Sigmoid colon (tissue), 4 donors: Measurements from ENCODE around the gene CPEB3.

ENCODE experiments used
- POLR2A ChIP-seq, 2 donors: fragments of 450-650 bp; IDR thresholded peaks; one replicate each; pipeline ENCODE4 v1.6.1; 2016; ENCODE audit warnings: antibody characterized with exemption in 2 of 2, mild to moderate bottlenecking in 2 of 2, moderate library complexity in 2 of 2
- POLR2AphosphoS5 ChIP-seq, 4 donors: sonication (generic); formaldehyde crosslinking; IDR thresholded peaks; one replicate each; pipeline ENCODE4 v1.6.1; 2017; ENCODE audit warnings: antibody characterized with exemption in 4 of 4
- TF ChIP-seq, protein P1 (sequence below), 4 experiments: fragments of 450-650 bp in 3 of 4; fragments of 200-600 bp in 1 of 4; IDR thresholded peaks; one replicate each; pipeline ENCODE4 v1.5.1; 2016 to 2019; ENCODE audit warnings: antibody characterized with exemption in 4 of 4, mild to moderate bottlenecking in 3 of 4, moderate library complexity in 2 of 4

DNA sequence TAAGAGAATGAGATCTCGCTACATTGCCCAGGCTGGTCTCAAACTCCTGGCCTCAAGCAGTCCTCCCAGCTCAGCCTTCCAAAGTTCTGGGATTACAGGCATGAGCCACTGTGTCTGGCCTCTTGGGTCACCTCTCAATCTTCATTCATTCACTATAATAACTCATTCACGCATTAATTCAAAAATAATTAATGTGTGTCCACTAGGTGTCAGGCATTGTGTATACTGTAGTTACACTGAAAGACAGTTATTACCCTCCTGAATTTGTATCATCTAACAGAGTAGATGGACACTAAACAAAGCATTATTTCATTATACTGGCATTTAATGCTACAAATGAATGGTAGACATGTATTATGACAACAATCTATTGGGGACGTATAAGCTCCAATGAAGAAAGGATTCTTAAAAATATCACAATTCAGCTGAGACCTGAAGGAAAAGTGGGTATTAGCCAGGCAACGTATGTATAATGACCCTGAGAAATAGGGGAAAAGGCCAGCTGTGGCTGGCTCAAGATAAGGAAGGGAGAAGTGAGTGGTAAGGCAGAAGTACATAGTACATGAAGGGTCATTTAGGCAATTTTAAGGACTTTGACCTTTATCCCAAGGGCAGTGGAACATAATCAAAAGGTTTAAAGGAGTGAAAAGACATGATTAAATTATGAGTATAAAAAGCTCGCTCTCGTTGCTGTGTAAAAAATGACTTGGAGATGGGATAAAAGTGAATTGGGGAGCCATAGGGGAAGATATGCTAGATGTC is 216.6 kb downstream of the CPEB3 start:
- TF ChIP-seq POLR2AphosphoS5 (IDR thresholded peaks at IDR 0.05), result no peak
- no peak for TF ChIP-seq POLR2A (IDR thresholded peaks at IDR 0.05)
- TF ChIP-seq, protein P1, sequence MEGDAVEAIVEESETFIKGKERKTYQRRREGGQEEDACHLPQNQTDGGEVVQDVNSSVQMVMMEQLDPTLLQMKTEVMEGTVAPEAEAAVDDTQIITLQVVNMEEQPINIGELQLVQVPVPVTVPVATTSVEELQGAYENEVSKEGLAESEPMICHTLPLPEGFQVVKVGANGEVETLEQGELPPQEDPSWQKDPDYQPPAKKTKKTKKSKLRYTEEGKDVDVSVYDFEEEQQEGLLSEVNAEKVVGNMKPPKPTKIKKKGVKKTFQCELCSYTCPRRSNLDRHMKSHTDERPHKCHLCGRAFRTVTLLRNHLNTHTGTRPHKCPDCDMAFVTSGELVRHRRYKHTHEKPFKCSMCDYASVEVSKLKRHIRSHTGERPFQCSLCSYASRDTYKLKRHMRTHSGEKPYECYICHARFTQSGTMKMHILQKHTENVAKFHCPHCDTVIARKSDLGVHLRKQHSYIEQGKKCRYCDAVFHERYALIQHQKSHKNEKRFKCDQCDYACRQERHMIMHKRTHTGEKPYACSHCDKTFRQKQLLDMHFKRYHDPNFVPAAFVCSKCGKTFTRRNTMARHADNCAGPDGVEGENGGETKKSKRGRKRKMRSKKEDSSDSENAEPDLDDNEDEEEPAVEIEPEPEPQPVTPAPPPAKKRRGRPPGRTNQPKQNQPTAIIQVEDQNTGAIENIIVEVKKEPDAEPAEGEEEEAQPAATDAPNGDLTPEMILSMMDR (IDR thresholded peaks at IDR 0.05), result no peak
